ENCODE results near the gene SLAMF6.

Gene SLAMF6

DNA sequence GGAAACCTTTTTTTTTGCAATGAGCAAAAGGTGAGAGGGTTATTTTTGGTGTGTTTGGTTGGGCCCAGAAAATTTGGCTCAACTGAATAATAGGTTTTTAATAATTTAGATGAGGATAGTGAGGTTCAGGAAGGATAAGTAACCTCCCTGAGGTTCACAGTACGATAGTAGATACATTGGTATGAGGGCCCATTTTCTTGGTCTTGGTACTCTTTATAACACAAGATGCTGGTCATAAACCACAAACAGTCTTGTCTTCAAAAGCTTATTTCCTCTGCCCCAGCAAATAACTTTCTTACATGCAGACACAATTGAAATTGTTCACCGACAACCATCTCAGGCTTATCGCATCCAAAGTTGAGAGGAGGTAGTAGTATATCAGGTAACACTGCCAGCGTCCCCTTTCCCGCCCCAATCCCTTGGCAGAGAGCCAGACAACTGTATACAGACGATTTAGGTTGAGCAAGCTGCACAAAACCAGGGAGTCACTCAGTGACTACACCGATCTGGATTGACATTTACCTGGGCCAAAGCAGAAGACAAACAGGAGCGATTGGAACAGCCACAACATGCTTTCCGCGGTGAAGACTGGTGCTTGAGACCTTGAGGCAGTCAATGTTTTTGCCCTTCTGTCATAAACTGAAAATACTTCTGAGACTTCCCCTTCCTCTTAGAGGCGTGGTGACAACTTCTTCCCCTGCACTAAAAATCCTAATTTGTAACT lies at the start of gene SLAMF6:
Gene SLAMF6, minus strand, starts transcription at position 634 of the 724 bp plus-strand sequence. Its CDS starts 63 bp downstream, at position 571.
- peaks cover 26% of the 10 kb centered on the region for H3F3A ChIP-seq (ENCODE audit: insufficient read depth, low read length)
- peak within 1 kb of the TSS; percentile 77 for H2AFZ ChIP-seq (ENCODE audit: low read length)
- peak within 1 kb of the TSS; percentile 65 for H3K4me3 ChIP-seq (ENCODE audit: low read length)
- H3K27me3 ChIP-seq (replicated peaks; ENCODE audit: insufficient read depth, low read length) = no peaks in the 10 kb centered on the region
- H3K79me2 ChIP-seq (ENCODE audit: low read length) = 0 out of 2 replicates have a peak, but pooled peaks cover 7% of the 10 kb centered on the region
- no peaks in the 10 kb centered on the region for H3K9me2 ChIP-seq (replicated peaks; ENCODE audit: insufficient read depth, low read length)
- DNase-seq = peak; percentile 77
- H3K9me3 ChIP-seq (replicated peaks; ENCODE audit: insufficient read depth, low read length) = no peaks in the 10 kb centered on the region
- H3K9ac ChIP-seq (ENCODE audit: low read length) = peak within 1 kb of the TSS; percentile 22; the same call in 1 of the 2 replicates
- H3K36me3 ChIP-seq (replicated peaks; ENCODE audit: insufficient read depth, low read length) = no peaks in the 10 kb centered on the region
- H3K4me1 ChIP-seq (ENCODE audit: low read length) = peaks cover 33% of the 10 kb centered on the region
- peak within 1 kb of the TSS; percentile 44; the same call in 1 of the 2 replicates for H3K27ac ChIP-seq (ENCODE audit: low read length)
- peak within 1 kb of the TSS; percentile 68 for H3K4me2 ChIP-seq (ENCODE audit: low read depth, low read length)
- TF ChIP-seq EZH2 (optimal IDR thresholded peaks at IDR 0.05; ENCODE audit: low read depth, low read length) (no peak), EZH2phosphoT487 (IDR thresholded peaks at IDR 0.05; ENCODE audit: low read length) (no peak)
- TF ChIP-seq, protein P1, sequence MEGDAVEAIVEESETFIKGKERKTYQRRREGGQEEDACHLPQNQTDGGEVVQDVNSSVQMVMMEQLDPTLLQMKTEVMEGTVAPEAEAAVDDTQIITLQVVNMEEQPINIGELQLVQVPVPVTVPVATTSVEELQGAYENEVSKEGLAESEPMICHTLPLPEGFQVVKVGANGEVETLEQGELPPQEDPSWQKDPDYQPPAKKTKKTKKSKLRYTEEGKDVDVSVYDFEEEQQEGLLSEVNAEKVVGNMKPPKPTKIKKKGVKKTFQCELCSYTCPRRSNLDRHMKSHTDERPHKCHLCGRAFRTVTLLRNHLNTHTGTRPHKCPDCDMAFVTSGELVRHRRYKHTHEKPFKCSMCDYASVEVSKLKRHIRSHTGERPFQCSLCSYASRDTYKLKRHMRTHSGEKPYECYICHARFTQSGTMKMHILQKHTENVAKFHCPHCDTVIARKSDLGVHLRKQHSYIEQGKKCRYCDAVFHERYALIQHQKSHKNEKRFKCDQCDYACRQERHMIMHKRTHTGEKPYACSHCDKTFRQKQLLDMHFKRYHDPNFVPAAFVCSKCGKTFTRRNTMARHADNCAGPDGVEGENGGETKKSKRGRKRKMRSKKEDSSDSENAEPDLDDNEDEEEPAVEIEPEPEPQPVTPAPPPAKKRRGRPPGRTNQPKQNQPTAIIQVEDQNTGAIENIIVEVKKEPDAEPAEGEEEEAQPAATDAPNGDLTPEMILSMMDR (IDR thresholded peaks at IDR 0.05; ENCODE audit: low read length) = no peak
- no peaks in the 10 kb centered on the region for H4K20me1 ChIP-seq (ENCODE audit: insufficient read depth, low read length)

DNA sequence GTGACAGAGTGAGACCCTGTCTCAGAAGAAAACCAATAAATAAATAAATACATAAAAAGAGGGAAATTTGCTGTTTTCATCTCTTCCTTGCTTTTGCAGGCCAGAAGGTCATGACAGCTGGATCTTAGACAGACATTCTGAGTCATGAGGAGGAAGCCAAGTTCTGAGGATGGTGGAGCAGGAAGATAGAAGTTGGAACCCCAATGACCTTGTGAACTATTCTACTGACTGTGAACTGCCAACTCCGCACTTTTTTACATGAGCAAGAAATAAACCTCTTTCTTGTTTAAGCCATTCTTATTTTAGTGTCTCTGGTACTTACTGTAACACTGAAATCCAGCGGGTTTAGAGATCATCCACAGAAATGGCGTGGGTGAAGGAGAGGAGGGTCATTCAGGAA lies 47.8 kb upstream of the SLAMF6 start:
- H3K4me2 ChIP-seq (ENCODE audit: low read depth, low read length) = no peak overlapping the region
- no peak overlapping the region for H2AFZ ChIP-seq (ENCODE audit: low read length)
- H3K9me3 ChIP-seq (replicated peaks; ENCODE audit: insufficient read depth, low read length) = no peaks in the 10 kb centered on the region
- H4K20me1 ChIP-seq (ENCODE audit: insufficient read depth, low read length) = no peaks in the 10 kb centered on the region
- no peaks in the 10 kb centered on the region for H3K79me2 ChIP-seq (ENCODE audit: low read length)
- no peak overlapping the region for H3K9ac ChIP-seq (ENCODE audit: low read length)
- no peak overlapping the region for H3K4me3 ChIP-seq (ENCODE audit: low read length)
- TF ChIP-seq, protein P1 (IDR thresholded peaks at IDR 0.05; ENCODE audit: low read length) = no peak
- no peak for TF ChIP-seq EZH2 (optimal IDR thresholded peaks at IDR 0.05; ENCODE audit: low read depth, low read length)
- TF ChIP-seq EZH2phosphoT487 (IDR thresholded peaks at IDR 0.05; ENCODE audit: low read length) = no peak
- no peaks in the 10 kb centered on the region for H3K27me3 ChIP-seq (replicated peaks; ENCODE audit: insufficient read depth, low read length)
- H3F3A ChIP-seq (ENCODE audit: insufficient read depth, low read length) = no peaks in the 10 kb centered on the region
- no peaks in the 10 kb centered on the region for H3K9me2 ChIP-seq (replicated peaks; ENCODE audit: insufficient read depth, low read length)
- DNase-seq = no peak
- H3K27ac ChIP-seq (ENCODE audit: low read length) = no peak overlapping the region
- no peaks in the 10 kb centered on the region for H3K4me1 ChIP-seq (ENCODE audit: low read length)
- H3K36me3 ChIP-seq (replicated peaks; ENCODE audit: insufficient read depth, low read length) = no peaks in the 10 kb centered on the region

DNA sequence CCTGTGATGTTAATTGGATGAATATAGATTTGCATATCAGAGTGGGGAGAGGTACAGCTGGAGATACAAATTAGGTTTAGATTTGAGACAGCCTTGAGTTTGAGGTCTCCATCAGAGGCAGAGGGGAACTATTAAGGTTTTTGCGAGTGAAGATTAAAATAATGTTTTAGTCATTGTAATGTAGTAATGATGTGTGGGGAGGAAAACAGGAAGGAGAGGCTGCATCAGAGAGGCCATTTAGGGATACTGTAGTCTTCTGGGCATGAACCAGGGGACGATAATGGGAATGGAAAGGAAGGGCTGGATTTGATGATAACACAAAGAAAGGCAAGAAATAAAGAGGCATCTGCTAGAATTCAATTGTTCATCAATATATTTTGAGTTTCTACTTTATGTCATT lies 46.8 kb upstream of the SLAMF6 start:
- DNase-seq = no peak
- Histone ChIP-seq H3F3A (ENCODE audit: insufficient read depth, low read length) (no peaks in the 10 kb centered on the region), H3K4me2 (ENCODE audit: low read depth, low read length) (no peak overlapping the region), H3K9ac (ENCODE audit: low read length) (no peak overlapping the region), H3K9me3 (replicated peaks; ENCODE audit: insufficient read depth, low read length) (no peaks in the 10 kb centered on the region), H2AFZ (ENCODE audit: low read length) (no peak overlapping the region), H3K4me3 (ENCODE audit: low read length) (no peak overlapping the region), H3K9me2 (replicated peaks; ENCODE audit: insufficient read depth, low read length) (no peaks in the 10 kb centered on the region), H3K36me3 (replicated peaks; ENCODE audit: insufficient read depth, low read length) (no peaks in the 10 kb centered on the region), H3K27me3 (replicated peaks; ENCODE audit: insufficient read depth, low read length) (no peaks in the 10 kb centered on the region), H3K27ac (ENCODE audit: low read length) (no peak overlapping the region), H4K20me1 (ENCODE audit: insufficient read depth, low read length) (no peaks in the 10 kb centered on the region), H3K79me2 (ENCODE audit: low read length) (no peaks in the 10 kb centered on the region), H3K4me1 (ENCODE audit: low read length) (no peaks in the 10 kb centered on the region)
- TF ChIP-seq EZH2 (optimal IDR thresholded peaks at IDR 0.05; ENCODE audit: low read depth, low read length) (no peak), EZH2phosphoT487 (IDR thresholded peaks at IDR 0.05; ENCODE audit: low read length) (no peak)
- TF ChIP-seq, protein P1 (IDR thresholded peaks at IDR 0.05; ENCODE audit: low read length) = no peak
